ENCODE results near the gene RAB8A. TPM values are rescaled to one million over a fixed set of nuclear protein-coding genes. Genes with fewer than 3 reads are reported as not detected.
"Not testable (repeated sequence)": the region's sequence is repeated elsewhere in the genome, so short reads cannot be mapped to it uniquely, and the experiment has no call there.

RAB8A gene
- total RNA-seq, 1 experiment from 2014 or later, result 74.0 TPM

DNA sequence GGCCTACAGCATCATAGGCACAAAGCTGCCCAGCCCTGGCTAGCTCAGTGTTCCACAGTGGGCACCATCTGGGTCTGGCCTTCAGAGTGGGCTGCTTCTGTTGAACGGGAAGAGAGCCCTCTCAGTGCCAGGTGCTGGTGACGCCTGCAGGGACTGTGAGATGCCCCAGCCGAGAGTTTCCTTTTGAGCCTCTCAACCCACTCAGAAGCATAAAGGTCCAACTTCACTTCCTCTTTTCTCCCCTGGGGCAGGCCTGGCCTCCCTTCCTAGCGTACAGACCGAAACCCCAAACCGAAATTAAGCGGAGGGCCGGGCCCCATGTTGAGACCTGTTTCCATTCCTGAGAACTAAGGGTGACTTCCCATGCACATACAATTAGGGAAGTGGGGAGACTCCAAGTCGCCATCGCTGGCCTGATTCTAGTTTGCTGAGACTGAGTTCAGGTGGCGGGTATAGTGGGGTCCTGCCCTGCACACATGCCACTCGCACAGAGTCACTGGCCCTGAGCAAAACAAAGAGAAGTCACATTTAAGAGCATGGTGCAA lies 6.9 kb downstream of the RAB8A start:
- ATAC-seq, result no peak
- Mint-ChIP-seq H3K4me3 (no peak overlapping the region), H3K36me3 (peaks cover 34% of the 10 kb centered on the region)

DNA sequence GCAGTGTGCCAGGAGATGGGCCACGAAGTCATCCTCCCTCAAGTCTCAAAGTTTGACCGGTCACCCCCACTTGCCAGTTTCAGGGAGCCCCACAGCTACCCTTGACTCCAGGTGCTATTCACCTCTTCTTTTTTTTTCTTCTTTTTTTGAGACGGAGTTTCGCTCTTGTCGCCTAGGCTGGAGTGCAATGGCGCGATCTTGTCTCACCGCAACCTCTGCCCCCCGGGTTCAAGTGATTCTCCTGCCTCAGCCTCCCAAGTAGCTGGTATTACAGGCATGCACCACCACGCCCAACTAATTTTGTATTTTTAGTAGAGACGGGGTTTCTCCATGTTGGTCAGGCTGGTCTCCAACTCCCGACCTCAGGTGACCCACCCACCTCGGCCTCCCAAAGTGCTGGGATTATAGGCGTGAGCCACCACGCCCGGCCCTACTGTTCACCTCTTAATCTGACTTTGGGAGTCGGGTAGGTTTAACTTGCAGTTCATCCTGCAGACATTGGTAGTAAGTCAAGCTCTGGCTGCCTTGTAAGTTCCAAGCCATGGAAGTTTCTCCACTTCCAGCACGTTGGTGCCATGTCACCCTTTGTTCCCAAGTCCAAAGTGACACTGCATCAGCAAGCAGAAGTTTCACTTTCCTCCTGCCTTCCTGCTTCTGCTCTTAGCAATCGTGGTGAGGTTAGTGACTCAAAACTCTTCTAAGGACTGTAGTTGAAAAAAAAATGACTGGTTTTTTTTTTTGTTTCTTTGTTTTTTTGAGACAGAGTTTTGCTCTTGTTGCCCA lies 7.6 kb downstream of the RAB8A start:
- H3K4me3 Mint-ChIP-seq; ATAC-seq; H3K27ac Mint-ChIP-seq; CTCF ChIA-PET; H3K27me3 Mint-ChIP-seq (ENCODE audit: low read depth); DNase-seq (ENCODE audit: low spot score); H3K9me3 Mint-ChIP-seq; H3K4me1 Mint-ChIP-seq: not testable (repeated sequence)
- H3K36me3 Mint-ChIP-seq, result peaks cover 33% of the 10 kb centered on the region
- POLR2A ChIA-PET, result interaction anchor here (0.6 kb wide), 1 partner anchor 25 kb away, joined by 8 read pairs; no protein-coding TSS in a partner anchor

More for the DNA sequence above, 6.9 kb downstream of the RAB8A start:
- ChIA-PET CTCF (interaction anchor here (1.0 to 1.6 kb wide), 5 partner anchors 17 to 67 kb away, joined by 3 to 10 read pairs (median 4); partner anchors contain the start of gene FAM32A), POLR2A (interaction anchor here (1.2 kb wide), 1 partner anchor 36 kb away, joined by 3 read pairs; no protein-coding TSS in a partner anchor)
- no peaks in the 10 kb centered on the region for H3K4me1 Mint-ChIP-seq
- DNase-seq (ENCODE audit: low spot score), result no peak
- no peaks in the 10 kb centered on the region for H3K27me3 Mint-ChIP-seq (ENCODE audit: low read depth)
- no peaks in the 10 kb centered on the region for H3K9me3 Mint-ChIP-seq
- TF ChIP-seq ESRRA (CRISPR knock-in tag; IDR thresholded peaks at IDR 0.05; ENCODE audit: borderline replicate concordance), result no peak
- TF ChIP-seq SMAD4 (CRISPR knock-in tag; IDR thresholded peaks at IDR 0.05), result no peak
- TF ChIP-seq, protein P1, sequence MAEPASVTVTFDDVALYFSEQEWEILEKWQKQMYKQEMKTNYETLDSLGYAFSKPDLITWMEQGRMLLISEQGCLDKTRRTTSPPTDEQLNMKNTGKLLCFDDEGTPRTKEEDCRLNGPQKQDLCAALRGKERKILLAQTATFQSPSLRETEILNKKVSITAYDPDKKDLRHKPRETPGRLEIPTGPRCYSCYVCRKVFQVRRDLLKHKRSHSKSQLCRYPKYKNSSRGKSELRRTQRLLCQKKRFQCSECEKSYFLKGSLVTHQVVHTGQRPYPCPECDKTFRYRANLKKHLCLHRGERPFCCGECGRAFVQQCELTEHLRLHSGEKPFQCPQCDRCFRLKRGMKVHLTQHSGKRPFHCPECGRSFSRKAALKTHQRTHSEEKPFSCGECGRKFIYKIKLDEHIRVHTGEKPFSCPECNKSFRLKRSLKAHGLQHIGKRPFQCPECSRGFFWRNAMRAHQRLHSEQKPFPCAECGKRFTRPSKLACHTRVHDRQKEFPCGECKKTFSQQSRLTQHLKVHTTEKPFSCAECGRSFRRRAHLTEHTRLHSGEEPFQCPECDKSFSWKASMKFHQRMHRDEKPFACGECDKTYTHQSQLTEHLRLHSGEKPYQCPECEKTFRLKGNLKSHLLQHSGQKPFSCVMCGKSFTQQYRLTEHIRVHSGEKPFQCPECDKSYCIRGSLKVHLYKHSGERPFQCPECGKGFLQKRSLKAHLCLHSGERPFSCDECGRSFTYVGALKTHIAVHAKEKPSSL (CRISPR knock-in tag; conservative IDR thresholded peaks at IDR 0.05), result no peak
- TF ChIP-seq, protein P2, sequence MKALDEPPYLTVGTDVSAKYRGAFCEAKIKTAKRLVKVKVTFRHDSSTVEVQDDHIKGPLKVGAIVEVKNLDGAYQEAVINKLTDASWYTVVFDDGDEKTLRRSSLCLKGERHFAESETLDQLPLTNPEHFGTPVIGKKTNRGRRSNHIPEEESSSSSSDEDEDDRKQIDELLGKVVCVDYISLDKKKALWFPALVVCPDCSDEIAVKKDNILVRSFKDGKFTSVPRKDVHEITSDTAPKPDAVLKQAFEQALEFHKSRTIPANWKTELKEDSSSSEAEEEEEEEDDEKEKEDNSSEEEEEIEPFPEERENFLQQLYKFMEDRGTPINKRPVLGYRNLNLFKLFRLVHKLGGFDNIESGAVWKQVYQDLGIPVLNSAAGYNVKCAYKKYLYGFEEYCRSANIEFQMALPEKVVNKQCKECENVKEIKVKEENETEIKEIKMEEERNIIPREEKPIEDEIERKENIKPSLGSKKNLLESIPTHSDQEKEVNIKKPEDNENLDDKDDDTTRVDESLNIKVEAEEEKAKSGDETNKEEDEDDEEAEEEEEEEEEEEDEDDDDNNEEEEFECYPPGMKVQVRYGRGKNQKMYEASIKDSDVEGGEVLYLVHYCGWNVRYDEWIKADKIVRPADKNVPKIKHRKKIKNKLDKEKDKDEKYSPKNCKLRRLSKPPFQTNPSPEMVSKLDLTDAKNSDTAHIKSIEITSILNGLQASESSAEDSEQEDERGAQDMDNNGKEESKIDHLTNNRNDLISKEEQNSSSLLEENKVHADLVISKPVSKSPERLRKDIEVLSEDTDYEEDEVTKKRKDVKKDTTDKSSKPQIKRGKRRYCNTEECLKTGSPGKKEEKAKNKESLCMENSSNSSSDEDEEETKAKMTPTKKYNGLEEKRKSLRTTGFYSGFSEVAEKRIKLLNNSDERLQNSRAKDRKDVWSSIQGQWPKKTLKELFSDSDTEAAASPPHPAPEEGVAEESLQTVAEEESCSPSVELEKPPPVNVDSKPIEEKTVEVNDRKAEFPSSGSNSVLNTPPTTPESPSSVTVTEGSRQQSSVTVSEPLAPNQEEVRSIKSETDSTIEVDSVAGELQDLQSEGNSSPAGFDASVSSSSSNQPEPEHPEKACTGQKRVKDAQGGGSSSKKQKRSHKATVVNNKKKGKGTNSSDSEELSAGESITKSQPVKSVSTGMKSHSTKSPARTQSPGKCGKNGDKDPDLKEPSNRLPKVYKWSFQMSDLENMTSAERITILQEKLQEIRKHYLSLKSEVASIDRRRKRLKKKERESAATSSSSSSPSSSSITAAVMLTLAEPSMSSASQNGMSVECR (CRISPR knock-in tag; IDR thresholded peaks at IDR 0.05; ENCODE audit: borderline replicate concordance), result no peak
- TF ChIP-seq PRRX2 (CRISPR knock-in tag; IDR thresholded peaks at IDR 0.05), result no peak
- TF ChIP-seq HMGA2 (CRISPR knock-in tag; IDR thresholded peaks at IDR 0.05), result no peak
- TF ChIP-seq, protein P3, sequence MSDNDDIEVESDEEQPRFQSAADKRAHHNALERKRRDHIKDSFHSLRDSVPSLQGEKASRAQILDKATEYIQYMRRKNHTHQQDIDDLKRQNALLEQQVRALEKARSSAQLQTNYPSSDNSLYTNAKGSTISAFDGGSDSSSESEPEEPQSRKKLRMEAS (CRISPR knock-in tag; IDR thresholded peaks at IDR 0.05), result no peak
- no peak for TF ChIP-seq ETV6 (CRISPR knock-in tag; IDR thresholded peaks at IDR 0.05)
- TF ChIP-seq, protein P4, sequence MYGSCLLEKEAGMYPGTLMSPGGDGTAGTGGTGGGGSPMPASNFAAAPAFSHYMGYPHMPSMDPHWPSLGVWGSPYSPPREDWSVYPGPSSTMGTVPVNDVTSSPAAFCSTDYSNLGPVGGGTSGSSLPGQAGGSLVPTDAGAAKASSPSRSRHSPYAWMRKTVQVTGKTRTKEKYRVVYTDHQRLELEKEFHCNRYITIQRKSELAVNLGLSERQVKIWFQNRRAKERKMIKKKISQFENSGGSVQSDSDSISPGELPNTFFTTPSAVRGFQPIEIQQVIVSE (CRISPR knock-in tag; IDR thresholded peaks at IDR 0.05; ENCODE audit: borderline replicate concordance), result no peak
- TF ChIP-seq ZNF263 (CRISPR knock-in tag; IDR thresholded peaks at IDR 0.05; ENCODE audit: low read depth), result no peak
- TF ChIP-seq, protein P5, sequence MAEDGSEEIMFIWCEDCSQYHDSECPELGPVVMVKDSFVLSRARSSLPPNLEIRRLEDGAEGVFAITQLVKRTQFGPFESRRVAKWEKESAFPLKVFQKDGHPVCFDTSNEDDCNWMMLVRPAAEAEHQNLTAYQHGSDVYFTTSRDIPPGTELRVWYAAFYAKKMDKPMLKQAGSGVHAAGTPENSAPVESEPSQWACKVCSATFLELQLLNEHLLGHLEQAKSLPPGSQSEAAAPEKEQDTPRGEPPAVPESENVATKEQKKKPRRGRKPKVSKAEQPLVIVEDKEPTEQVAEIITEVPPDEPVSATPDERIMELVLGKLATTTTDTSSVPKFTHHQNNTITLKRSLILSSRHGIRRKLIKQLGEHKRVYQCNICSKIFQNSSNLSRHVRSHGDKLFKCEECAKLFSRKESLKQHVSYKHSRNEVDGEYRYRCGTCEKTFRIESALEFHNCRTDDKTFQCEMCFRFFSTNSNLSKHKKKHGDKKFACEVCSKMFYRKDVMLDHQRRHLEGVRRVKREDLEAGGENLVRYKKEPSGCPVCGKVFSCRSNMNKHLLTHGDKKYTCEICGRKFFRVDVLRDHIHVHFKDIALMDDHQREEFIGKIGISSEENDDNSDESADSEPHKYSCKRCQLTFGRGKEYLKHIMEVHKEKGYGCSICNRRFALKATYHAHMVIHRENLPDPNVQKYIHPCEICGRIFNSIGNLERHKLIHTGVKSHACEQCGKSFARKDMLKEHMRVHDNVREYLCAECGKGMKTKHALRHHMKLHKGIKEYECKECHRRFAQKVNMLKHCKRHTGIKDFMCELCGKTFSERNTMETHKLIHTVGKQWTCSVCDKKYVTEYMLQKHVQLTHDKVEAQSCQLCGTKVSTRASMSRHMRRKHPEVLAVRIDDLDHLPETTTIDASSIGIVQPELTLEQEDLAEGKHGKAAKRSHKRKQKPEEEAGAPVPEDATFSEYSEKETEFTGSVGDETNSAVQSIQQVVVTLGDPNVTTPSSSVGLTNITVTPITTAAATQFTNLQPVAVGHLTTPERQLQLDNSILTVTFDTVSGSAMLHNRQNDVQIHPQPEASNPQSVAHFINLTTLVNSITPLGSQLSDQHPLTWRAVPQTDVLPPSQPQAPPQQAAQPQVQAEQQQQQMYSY (CRISPR knock-in tag; IDR thresholded peaks at IDR 0.05), result no peak
- no peak overlapping the region for H3K27ac Mint-ChIP-seq

Measured in WTC11 (cell line).